Hepatocyte (in vitro differentiated cells): Measurements from ENCODE around the gene FTCD.

Source experiments
- EZH2phosphoT487 ChIP-seq: fragments of 200-600 bp; sonication (generic); IDR thresholded peaks from one replicate; pipeline ENCODE4 v1.6.1; 2018; ENCODE audit warnings: antibody characterized with exemption, mild to moderate bottlenecking, low read depth, moderate library complexity; ENCODE audit not compliant: unreplicated experiment, severe bottlenecking
- TF ChIP-seq, protein P1 (sequence below): fragments of 200-600 bp; sonication (generic); IDR thresholded peaks from 2 replicates; pipeline ENCODE4 v1.5.1; 2016; ENCODE audit warnings: antibody characterized with exemption, mild to moderate bottlenecking; ENCODE audit not compliant: poor library complexity

DNA sequence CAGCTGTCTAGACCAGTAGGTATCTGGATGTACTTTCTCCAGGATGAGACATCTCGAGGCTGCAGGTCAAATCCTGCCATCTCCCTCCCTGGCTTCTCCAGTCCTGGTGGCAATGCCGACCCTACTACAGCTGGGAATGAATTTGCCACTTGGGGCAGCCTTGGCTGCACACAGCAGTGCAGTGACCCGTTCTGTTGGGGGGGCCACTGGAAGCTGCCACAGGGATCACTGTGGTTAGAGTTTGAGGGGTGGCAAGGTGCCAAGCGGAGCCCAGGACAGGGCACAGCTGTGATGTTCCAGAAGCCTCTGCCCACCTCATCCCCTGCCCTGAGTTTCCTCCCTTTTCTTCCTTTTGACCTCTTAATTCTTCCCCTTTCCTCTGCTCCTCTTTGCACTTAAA lies 40.4 kb downstream of the FTCD start:
- TF ChIP-seq, protein P1, sequence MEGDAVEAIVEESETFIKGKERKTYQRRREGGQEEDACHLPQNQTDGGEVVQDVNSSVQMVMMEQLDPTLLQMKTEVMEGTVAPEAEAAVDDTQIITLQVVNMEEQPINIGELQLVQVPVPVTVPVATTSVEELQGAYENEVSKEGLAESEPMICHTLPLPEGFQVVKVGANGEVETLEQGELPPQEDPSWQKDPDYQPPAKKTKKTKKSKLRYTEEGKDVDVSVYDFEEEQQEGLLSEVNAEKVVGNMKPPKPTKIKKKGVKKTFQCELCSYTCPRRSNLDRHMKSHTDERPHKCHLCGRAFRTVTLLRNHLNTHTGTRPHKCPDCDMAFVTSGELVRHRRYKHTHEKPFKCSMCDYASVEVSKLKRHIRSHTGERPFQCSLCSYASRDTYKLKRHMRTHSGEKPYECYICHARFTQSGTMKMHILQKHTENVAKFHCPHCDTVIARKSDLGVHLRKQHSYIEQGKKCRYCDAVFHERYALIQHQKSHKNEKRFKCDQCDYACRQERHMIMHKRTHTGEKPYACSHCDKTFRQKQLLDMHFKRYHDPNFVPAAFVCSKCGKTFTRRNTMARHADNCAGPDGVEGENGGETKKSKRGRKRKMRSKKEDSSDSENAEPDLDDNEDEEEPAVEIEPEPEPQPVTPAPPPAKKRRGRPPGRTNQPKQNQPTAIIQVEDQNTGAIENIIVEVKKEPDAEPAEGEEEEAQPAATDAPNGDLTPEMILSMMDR: no peak
- no peak for TF ChIP-seq EZH2phosphoT487
